GM12878 (cell line): ENCODE results near the gene CREB3L1.

Source experiments
- CBX3 ChIP-seq: fragments of 200-600 bp; sonication (generic); IDR thresholded peaks from 2 replicates; pipeline ENCODE4 v1.6.1; 2016; ENCODE audit warnings: low read depth, borderline replicate concordance
- POLR2A ChIP-seq: IDR thresholded peaks from 2 replicates; pipeline ENCODE4 v1.6.1; 2011; ENCODE audit warnings: low read depth, mild to moderate bottlenecking, low read length
- ZNF274 ChIP-seq: IDR thresholded peaks from one replicate; pipeline ENCODE4 v1.8.0; 2011; ENCODE audit not compliant: insufficient read length, insufficient read depth
- TF ChIP-seq, protein P1 (sequence below), 3 experiments: IDR thresholded peaks in 2 of 3; conservative IDR thresholded peaks in 1 of 3; 2 replicates each; pipeline ENCODE4 v1.5.1; 2011; ENCODE audit warnings: low read depth in 3 of 3, low read length in 3 of 3, mild to moderate bottlenecking in 3 of 3, control low read depth in 2 of 3, moderate library complexity in 2 of 3, inconsistent platforms in 1 of 3, mixed read lengths in 1 of 3; ENCODE audit not compliant: control insufficient read depth in 2 of 3, insufficient read depth in 1 of 3; ENCODE audit errors: extremely low read depth in 1 of 3
- TF ChIP-seq, protein P2 (sequence below): IDR thresholded peaks from 2 replicates; pipeline ENCODE4 v1.6.1; 2011; ENCODE audit warnings: low read depth, low read length, improper control_type of control experiment, borderline replicate concordance
- TF ChIP-seq, protein P3 (sequence below): fragments of 450-650 bp; IDR thresholded peaks from 2 replicates; pipeline ENCODE4 v1.6.1; 2017; ENCODE audit warnings: antibody characterized with exemption, mild to moderate bottlenecking, moderate library complexity

DNA sequence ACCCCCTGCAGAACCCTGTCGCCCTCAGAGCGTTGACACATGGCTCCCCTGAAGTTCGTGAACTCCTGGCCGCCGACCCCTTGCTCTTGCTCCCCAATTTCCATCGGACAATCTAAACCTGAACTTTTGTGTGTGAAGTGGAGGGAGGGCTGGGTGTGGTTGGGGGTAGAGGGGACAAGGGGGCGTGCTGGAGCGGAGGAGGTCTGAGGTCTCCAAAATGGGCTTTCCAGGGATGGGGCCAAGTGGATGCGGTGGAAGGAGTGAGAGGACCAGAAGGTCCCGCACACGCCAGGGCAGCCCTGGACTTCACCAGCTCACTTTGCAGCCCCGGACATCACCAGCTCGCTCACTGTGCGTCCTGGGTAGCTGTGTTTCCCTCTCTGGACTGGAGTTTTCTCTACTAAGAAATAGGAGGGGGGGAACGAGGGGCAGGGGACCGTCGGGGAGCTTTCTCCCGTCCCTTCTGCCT lies 18.6 kb downstream of the CREB3L1 start:
- TF ChIP-seq, protein P1, sequence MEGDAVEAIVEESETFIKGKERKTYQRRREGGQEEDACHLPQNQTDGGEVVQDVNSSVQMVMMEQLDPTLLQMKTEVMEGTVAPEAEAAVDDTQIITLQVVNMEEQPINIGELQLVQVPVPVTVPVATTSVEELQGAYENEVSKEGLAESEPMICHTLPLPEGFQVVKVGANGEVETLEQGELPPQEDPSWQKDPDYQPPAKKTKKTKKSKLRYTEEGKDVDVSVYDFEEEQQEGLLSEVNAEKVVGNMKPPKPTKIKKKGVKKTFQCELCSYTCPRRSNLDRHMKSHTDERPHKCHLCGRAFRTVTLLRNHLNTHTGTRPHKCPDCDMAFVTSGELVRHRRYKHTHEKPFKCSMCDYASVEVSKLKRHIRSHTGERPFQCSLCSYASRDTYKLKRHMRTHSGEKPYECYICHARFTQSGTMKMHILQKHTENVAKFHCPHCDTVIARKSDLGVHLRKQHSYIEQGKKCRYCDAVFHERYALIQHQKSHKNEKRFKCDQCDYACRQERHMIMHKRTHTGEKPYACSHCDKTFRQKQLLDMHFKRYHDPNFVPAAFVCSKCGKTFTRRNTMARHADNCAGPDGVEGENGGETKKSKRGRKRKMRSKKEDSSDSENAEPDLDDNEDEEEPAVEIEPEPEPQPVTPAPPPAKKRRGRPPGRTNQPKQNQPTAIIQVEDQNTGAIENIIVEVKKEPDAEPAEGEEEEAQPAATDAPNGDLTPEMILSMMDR (IDR thresholded peaks at IDR 0.05 in 2 of 3, conservative IDR thresholded peaks at IDR 0.05 in 1 of 3; ENCODE audit: control insufficient read depth in 2 of 3, extremely low read depth in 1 of 3, insufficient read depth in 1 of 3, low read depth in 3 of 3, low read length in 3 of 3), result no peak
- TF ChIP-seq CBX3 (no peak), POLR2A (no peak), ZNF274 (no peak)
- TF ChIP-seq, protein P2, sequence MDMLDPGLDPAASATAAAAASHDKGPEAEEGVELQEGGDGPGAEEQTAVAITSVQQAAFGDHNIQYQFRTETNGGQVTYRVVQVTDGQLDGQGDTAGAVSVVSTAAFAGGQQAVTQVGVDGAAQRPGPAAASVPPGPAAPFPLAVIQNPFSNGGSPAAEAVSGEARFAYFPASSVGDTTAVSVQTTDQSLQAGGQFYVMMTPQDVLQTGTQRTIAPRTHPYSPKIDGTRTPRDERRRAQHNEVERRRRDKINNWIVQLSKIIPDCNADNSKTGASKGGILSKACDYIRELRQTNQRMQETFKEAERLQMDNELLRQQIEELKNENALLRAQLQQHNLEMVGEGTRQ, result no peak
- TF ChIP-seq, protein P3, sequence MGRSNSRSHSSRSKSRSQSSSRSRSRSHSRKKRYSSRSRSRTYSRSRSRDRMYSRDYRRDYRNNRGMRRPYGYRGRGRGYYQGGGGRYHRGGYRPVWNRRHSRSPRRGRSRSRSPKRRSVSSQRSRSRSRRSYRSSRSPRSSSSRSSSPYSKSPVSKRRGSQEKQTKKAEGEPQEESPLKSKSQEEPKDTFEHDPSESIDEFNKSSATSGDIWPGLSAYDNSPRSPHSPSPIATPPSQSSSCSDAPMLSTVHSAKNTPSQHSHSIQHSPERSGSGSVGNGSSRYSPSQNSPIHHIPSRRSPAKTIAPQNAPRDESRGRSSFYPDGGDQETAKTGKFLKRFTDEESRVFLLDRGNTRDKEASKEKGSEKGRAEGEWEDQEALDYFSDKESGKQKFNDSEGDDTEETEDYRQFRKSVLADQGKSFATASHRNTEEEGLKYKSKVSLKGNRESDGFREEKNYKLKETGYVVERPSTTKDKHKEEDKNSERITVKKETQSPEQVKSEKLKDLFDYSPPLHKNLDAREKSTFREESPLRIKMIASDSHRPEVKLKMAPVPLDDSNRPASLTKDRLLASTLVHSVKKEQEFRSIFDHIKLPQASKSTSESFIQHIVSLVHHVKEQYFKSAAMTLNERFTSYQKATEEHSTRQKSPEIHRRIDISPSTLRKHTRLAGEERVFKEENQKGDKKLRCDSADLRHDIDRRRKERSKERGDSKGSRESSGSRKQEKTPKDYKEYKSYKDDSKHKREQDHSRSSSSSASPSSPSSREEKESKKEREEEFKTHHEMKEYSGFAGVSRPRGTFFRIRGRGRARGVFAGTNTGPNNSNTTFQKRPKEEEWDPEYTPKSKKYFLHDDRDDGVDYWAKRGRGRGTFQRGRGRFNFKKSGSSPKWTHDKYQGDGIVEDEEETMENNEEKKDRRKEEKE, result no peak
